ENCODE data around the gene ZSWIM5.
"Not testable (repeated sequence)": the region's sequence is repeated elsewhere in the genome, so short reads cannot be mapped to it uniquely, and the experiment has no call there.

GRCh38 chr1:45179918-45180519 lies 26.4 kb downstream of the ZSWIM5 start:
- not testable (repeated sequence) for TF ChIP-seq CTCF (IDR thresholded peaks at IDR 0.05); POLR2AphosphoS5 (IDR thresholded peaks at IDR 0.05; ENCODE audit: low read depth, low read length); REST (IDR thresholded peaks at IDR 0.05; ENCODE audit: insufficient read depth in 1 of 2, low read depth in 2 of 2, low read length in 1 of 2)
